ENCODE data around the gene MROH2B. TPM values are rescaled to one million over a fixed set of nuclear protein-coding genes. Genes with fewer than 3 reads are reported as not detected.

MROH2B gene
- total and polyA plus RNA-seq, 10 donors: not detected

- no peak for DNase-seq
- H3K9me3 ChIP-seq: peaks cover 0 to 9% (median 0%) of the 10 kb centered on the region in 8 donors
- H3K4me1 ChIP-seq: no peaks in the 10 kb centered on the region
- WGBS, 5 donors: 61 to 87% (median 81%) methylated on average over 5 of the region's 5 CpGs
- TF ChIP-seq CTCF (IDR thresholded peaks at IDR 0.05 in 8 of 11, conservative IDR thresholded peaks at IDR 0.05 in 3 of 11) (no peak), POLR2A (IDR thresholded peaks at IDR 0.05) (no peak), POLR2AphosphoS5 (IDR thresholded peaks at IDR 0.05) (no peak)
- no peaks in the 10 kb centered on the region for H3K27me3 ChIP-seq (replicated peaks in 1 of 7)
- intact Hi-C loops (cut with DNase I; ENCODE audit: low total_unique reads): no loop called here
- H3K4me3 ChIP-seq: no peak overlapping the region
- H3K27ac ChIP-seq: no peak overlapping the region
- no peaks in the 10 kb centered on the region for H3K36me3 ChIP-seq
Measured at GRCh38 chr5:41095324-41096101, 24.4 kb upstream of the MROH2B start.

- DNase-seq: no peak
- Histone ChIP-seq H3K27ac (no peak overlapping the region), H3K27me3 (replicated peaks in 1 of 7) (no peaks in the 10 kb centered on the region), H3K9me3 (peaks cover 0 to 10% (median 0%) of the 10 kb centered on the region in 8 donors), H3K4me1 (no peaks in the 10 kb centered on the region), H3K36me3 (no peaks in the 10 kb centered on the region), H3K4me3 (no peak overlapping the region)
- WGBS, 5 donors: 64 to 88% (median 77%) methylated on average over 2 of the region's 2 CpGs
- intact Hi-C loops (cut with DNase I; ENCODE audit: low total_unique reads): no loop called here
- TF ChIP-seq POLR2AphosphoS5 (IDR thresholded peaks at IDR 0.05): no peak
Measured at GRCh38 chr5:41094871-41095270, 23.7 kb upstream of the MROH2B start.

DNA sequence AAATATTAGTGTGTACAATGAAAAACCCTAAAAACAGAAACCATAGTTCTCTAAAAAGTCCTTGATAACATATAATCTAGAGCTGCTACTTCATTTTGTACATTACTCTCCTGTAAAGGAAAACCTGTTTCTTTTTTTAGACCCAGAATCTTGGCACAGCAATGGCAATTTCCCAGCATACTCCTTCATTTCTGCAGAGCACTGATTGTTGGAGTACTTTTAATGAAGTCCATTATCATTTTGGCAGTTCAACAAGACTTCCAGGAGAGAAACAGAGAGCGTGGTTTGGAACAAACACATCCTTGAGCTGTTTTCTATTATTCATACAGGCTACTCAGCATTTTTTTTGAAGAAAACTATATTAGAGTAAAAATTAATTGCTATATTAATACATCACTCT, 22.7 kb upstream of the MROH2B start:
- no peak overlapping the region for H3K27ac ChIP-seq
- H3K4me1 ChIP-seq: no peaks in the 10 kb centered on the region
- H3K36me3 ChIP-seq: no peaks in the 10 kb centered on the region
- H3K27me3 ChIP-seq (replicated peaks in 1 of 7): no peaks in the 10 kb centered on the region
- intact Hi-C loops (cut with DNase I; ENCODE audit: low total_unique reads): no loop called here
- H3K4me3 ChIP-seq: no peak overlapping the region
- DNase-seq: no peak
- no peak for TF ChIP-seq CTCF (IDR thresholded peaks at IDR 0.05 in 8 of 11, conservative IDR thresholded peaks at IDR 0.05 in 3 of 11)
- TF ChIP-seq POLR2AphosphoS5 (IDR thresholded peaks at IDR 0.05): no peak
- 51 to 79% (median 71%) methylated on average over 1 of the region's 1 CpG for WGBS, 5 donors
- H3K9me3 ChIP-seq: peaks cover 0 to 10% (median 0%) of the 10 kb centered on the region in 8 donors

DNA sequence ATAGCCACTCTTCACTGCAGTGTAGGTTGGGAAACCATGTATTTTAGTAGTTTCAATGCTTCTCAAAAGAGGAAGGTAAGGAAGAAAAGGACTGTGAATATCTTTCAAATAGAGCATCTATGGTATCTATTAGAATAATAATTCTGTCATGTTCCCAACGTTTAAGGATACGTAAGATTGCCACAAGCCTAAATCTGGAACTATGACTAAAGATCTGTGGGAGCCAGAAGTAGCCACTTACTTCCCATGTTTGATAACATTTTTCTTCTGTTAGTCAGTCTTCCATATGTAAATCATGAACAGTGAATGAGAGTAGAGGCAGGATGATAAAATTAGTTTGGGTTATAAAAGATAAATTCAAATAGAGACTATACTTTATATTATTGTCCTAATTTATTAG, 16.3 kb upstream of the MROH2B start:
- TF ChIP-seq CTCF (IDR thresholded peaks at IDR 0.05 in 8 of 11, conservative IDR thresholded peaks at IDR 0.05 in 3 of 11) (no peak), POLR2AphosphoS5 (IDR thresholded peaks at IDR 0.05) (no peak), POLR2A (IDR thresholded peaks at IDR 0.05) (no peak)
- peaks cover 0 to 16% (median 4%) of the 10 kb centered on the region in 8 donors for H3K9me3 ChIP-seq
- intact Hi-C loops (cut with DNase I; ENCODE audit: low total_unique reads): no loop called here
- no peak for DNase-seq
- H3K27ac ChIP-seq: no peak overlapping the region
- H3K27me3 ChIP-seq (replicated peaks in 1 of 7): no peaks in the 10 kb centered on the region
- 65 to 90% (median 74%) methylated on average over 2 of the region's 2 CpGs for WGBS, 5 donors
- H3K4me1 ChIP-seq: no peaks in the 10 kb centered on the region
- H3K36me3 ChIP-seq: no peaks in the 10 kb centered on the region
- no peak overlapping the region for H3K4me3 ChIP-seq

All from spleen (tissue), 11 donors.